GM12872 (cell line): ENCODE results near the gene CALM3.

Source experiments
- CTCF ChIP-seq: IDR thresholded peaks from 3 replicates; pipeline ENCODE4 v1.5.1; 2011; ENCODE audit warnings: low read depth, mild to moderate bottlenecking, low read length, moderate library complexity; ENCODE audit not compliant: insufficient read depth

Gene CALM3

GRCh38 chr19:46573679-46574498, 27.2 kb upstream of the CALM3 start:
- TF ChIP-seq CTCF, result no peak

GRCh38 chr19:46574533-46574932, 26.6 kb upstream of the CALM3 start:
- no peak for TF ChIP-seq CTCF

GRCh38 chr19:46578450-46578849, 22.7 kb upstream of the CALM3 start:
- no peak for TF ChIP-seq CTCF

GRCh38 chr19:46579361-46579879, 21.7 kb upstream of the CALM3 start:
- peak; percentile 67 for TF ChIP-seq CTCF

- TF ChIP-seq CTCF, result no peak
Measured at GRCh38 chr19:46580247-46580646, 20.9 kb upstream of the CALM3 start.

GRCh38 chr19:46585539-46585938, 15.6 kb upstream of the CALM3 start:
- TF ChIP-seq CTCF, result no peak

GRCh38 chr19:46586294-46586693, 14.8 kb upstream of the CALM3 start:
- TF ChIP-seq CTCF, result no peak
